Liver (tissue), 9 donors: Measurements from ENCODE around the gene PARP16. TPM values are rescaled to one million over a fixed set of nuclear protein-coding genes. Genes with fewer than 3 reads are reported as not detected.
"Not testable (repeated sequence)": the region's sequence is repeated elsewhere in the genome, so short reads cannot be mapped to it uniquely, and the experiment has no call there.

Experiments
- DNase-seq: peaks from one replicate; pipeline ENCODE4 v3.0.0-alpha.2; 2017; ENCODE audit warnings: low spot score
- H3K27ac ChIP-seq, 2 donors: one replicate each; pipeline ENCODE4 v1.7.0; 2013; ENCODE audit warnings: inconsistent platforms in 2 of 2, low read length in 2 of 2, control low read depth in 1 of 2, low read depth in 1 of 2, mild to moderate bottlenecking in 1 of 2
- H3K27me3 ChIP-seq, 4 donors: one replicate each; pipeline versions ENCODE4 v1.6.1 to v1.7.0; 2013; ENCODE audit warnings: low read length in 3 of 4, inconsistent platforms in 1 of 4, mild to moderate bottlenecking in 1 of 4, moderate library complexity in 1 of 4; ENCODE audit not compliant: control insufficient read depth in 4 of 4, insufficient read depth in 4 of 4
- H3K36me3 ChIP-seq, 4 donors: one replicate each; pipeline versions ENCODE4 v1.6.1 to v1.7.0; 2013; ENCODE audit warnings: low read length in 3 of 4, mild to moderate bottlenecking in 3 of 4, low read depth in 1 of 4, moderate library complexity in 1 of 4; ENCODE audit not compliant: control insufficient read depth in 4 of 4, insufficient read depth in 3 of 4
- H3K4me1 ChIP-seq, 4 donors: one replicate each; pipeline versions ENCODE4 v1.6.1 to v1.7.0; 2013; ENCODE audit warnings: low read length in 3 of 4, mild to moderate bottlenecking in 3 of 4, moderate library complexity in 1 of 4; ENCODE audit not compliant: control insufficient read depth in 4 of 4, insufficient read depth in 4 of 4
- H3K4me3 ChIP-seq, 3 donors: one replicate each; pipeline versions ENCODE4 v1.6.1 to v1.7.0; 2013; ENCODE audit warnings: low read length in 3 of 3, control low read depth in 1 of 3, low read depth in 1 of 3, mild to moderate bottlenecking in 1 of 3
- H3K9ac ChIP-seq, 2 donors: one replicate each; pipeline ENCODE4 v1.7.0; 2013; ENCODE audit warnings: low read length in 2 of 2, mild to moderate bottlenecking in 2 of 2, moderate library complexity in 2 of 2, control low read depth in 1 of 2, low read depth in 1 of 2
- H3K9me3 ChIP-seq, 4 donors: one replicate each; pipeline versions ENCODE4 v1.6.1 to v1.7.0; 2013; ENCODE audit warnings: low read length in 3 of 4; ENCODE audit not compliant: control insufficient read depth in 4 of 4
- EGR1 ChIP-seq, 2 donors: IDR thresholded peaks; 2 replicates each; pipeline ENCODE4 v1.6.1; 2016 to 2018; ENCODE audit warnings: antibody characterized with exemption in 2 of 2, low read depth in 2 of 2
- FOXA1 ChIP-seq: IDR thresholded peaks from 2 replicates; pipeline ENCODE4 v1.6.1; 2016; ENCODE audit warnings: antibody characterized with exemption
- FOXA2 ChIP-seq: IDR thresholded peaks from 2 replicates; pipeline ENCODE4 v1.6.1; 2016; ENCODE audit warnings: antibody characterized with exemption
- GABPA ChIP-seq, 2 donors: IDR thresholded peaks in 1 of 2; conservative IDR thresholded peaks in 1 of 2; 2 replicates each; pipeline ENCODE4 v1.6.1; 2016; ENCODE audit warnings: antibody characterized with exemption in 2 of 2, mild to moderate bottlenecking in 1 of 2, moderate library complexity in 1 of 2
- HNF4A ChIP-seq, 2 donors: conservative IDR thresholded peaks; 2 replicates each; pipeline ENCODE4 v1.6.1; 2016; ENCODE audit warnings: antibody characterized with exemption in 2 of 2, mild to moderate bottlenecking in 2 of 2
- HNF4G ChIP-seq: IDR thresholded peaks from 2 replicates; pipeline ENCODE4 v1.6.1; 2016; ENCODE audit warnings: antibody characterized with exemption
- JUND ChIP-seq, 2 donors: IDR thresholded peaks; 2 replicates each; pipeline ENCODE4 v1.6.1; 2016; ENCODE audit warnings: antibody characterized with exemption in 2 of 2
- NR2F2 ChIP-seq: IDR thresholded peaks from 2 replicates; pipeline ENCODE4 v1.6.1; 2016; ENCODE audit warnings: antibody characterized with exemption
- RAD21 ChIP-seq, 2 donors: IDR thresholded peaks; 2 replicates each; pipeline ENCODE4 v1.6.1; 2016; ENCODE audit warnings: antibody characterized with exemption in 2 of 2, mild to moderate bottlenecking in 2 of 2
- RXRA ChIP-seq, 2 donors: IDR thresholded peaks; 2 replicates each; pipeline ENCODE4 v1.6.1; 2017 to 2018; ENCODE audit warnings: antibody characterized with exemption in 2 of 2, mild to moderate bottlenecking in 1 of 2
- SP1 ChIP-seq: IDR thresholded peaks from 2 replicates; pipeline ENCODE4 v1.6.1; 2018; ENCODE audit warnings: antibody characterized with exemption, mild to moderate bottlenecking
- TAF1 ChIP-seq: conservative IDR thresholded peaks from 2 replicates; pipeline ENCODE4 v1.6.1; 2016; ENCODE audit warnings: antibody characterized with exemption, mild to moderate bottlenecking
- YY1 ChIP-seq: IDR thresholded peaks from 2 replicates; pipeline ENCODE4 v1.6.1; 2016; ENCODE audit warnings: antibody characterized with exemption, mild to moderate bottlenecking
- WGBS: extraction: QIAGEN DNeasy Blood & Tissue Kit; methylation state at CpG from one replicate; pipeline ENCODE4 v1.1.7; 2013; 5-methylcytosine and 5-hydroxymethylcytosine counted together
- polyA plus RNA-seq, 2 donors: library from polyadenylated mRNA; stranded (reverse) in 1 of 2; unstranded in 1 of 2; fragments of 200-250 nt in 1 of 2; fragments of >200 nt in 1 of 2; fragmentation: Nextera tagmentation in 1 of 2; extraction: Ambion mirVana in 1 of 2; gene quantifications; one replicate each; pipeline versions ENCODE4 v1.2.1 to v1.2.3, GENCODE V29; 2013 to 2015
- total RNA-seq, 2 donors: library from RNA; depleted of rRNA; stranded (reverse); fragments of >200 nt; gene quantifications; one replicate each; pipeline ENCODE4 v1.2.3, GENCODE V29; 2014
- TF ChIP-seq, protein P1 (sequence below): IDR thresholded peaks from 2 replicates; pipeline ENCODE4 v1.6.1; 2016; ENCODE audit warnings: antibody characterized with exemption, mild to moderate bottlenecking
- TF ChIP-seq, protein P2 (sequence below): fragments of 150-350 bp; IDR thresholded peaks from 2 replicates; pipeline ENCODE4 v1.5.1; 2017; ENCODE audit warnings: improper control_type of control experiment, low read depth, low read length; ENCODE audit not compliant: missing input control
- TF ChIP-seq, protein P3 (sequence below): IDR thresholded peaks from 2 replicates; pipeline ENCODE4 v1.6.1; 2016; ENCODE audit warnings: antibody characterized with exemption
- TF ChIP-seq, protein P4 (sequence below): IDR thresholded peaks from 2 replicates; pipeline ENCODE4 v1.6.1; 2016; ENCODE audit warnings: antibody characterized with exemption
- TF ChIP-seq, protein P5 (sequence below): IDR thresholded peaks from 2 replicates; pipeline ENCODE4 v1.6.1; 2016; ENCODE audit warnings: antibody characterized with exemption
- donor health status: healthy.
- donor health status: healthy.
- donor health status: healthy.
- donor health status: healthy.
- donor health status: healthy.

PARP16 gene
- total and polyA plus RNA-seq, 4 donors, result 4.0 to 6.9 (median 5.7) TPM

DNA sequence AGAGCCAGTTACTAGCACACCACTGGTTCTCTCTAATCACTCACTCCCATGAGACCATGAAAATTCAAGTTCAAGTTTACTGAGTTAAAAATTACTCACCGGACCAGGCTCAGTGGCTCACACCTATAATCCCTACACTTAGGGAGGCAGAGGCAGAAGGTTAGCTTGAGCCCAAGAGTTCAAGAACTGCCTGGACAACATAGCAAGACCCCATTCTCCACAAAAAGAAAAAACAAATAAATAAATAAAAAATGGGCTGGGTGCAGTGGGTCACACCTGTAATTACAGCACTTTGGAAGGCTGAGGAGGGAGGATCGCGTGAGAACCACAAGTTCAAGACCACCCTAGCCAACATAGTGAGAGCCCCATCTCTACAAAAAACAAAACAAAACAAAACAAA, 54.2 kb downstream of the PARP16 start (continued):
- TF ChIP-seq, protein P1, sequence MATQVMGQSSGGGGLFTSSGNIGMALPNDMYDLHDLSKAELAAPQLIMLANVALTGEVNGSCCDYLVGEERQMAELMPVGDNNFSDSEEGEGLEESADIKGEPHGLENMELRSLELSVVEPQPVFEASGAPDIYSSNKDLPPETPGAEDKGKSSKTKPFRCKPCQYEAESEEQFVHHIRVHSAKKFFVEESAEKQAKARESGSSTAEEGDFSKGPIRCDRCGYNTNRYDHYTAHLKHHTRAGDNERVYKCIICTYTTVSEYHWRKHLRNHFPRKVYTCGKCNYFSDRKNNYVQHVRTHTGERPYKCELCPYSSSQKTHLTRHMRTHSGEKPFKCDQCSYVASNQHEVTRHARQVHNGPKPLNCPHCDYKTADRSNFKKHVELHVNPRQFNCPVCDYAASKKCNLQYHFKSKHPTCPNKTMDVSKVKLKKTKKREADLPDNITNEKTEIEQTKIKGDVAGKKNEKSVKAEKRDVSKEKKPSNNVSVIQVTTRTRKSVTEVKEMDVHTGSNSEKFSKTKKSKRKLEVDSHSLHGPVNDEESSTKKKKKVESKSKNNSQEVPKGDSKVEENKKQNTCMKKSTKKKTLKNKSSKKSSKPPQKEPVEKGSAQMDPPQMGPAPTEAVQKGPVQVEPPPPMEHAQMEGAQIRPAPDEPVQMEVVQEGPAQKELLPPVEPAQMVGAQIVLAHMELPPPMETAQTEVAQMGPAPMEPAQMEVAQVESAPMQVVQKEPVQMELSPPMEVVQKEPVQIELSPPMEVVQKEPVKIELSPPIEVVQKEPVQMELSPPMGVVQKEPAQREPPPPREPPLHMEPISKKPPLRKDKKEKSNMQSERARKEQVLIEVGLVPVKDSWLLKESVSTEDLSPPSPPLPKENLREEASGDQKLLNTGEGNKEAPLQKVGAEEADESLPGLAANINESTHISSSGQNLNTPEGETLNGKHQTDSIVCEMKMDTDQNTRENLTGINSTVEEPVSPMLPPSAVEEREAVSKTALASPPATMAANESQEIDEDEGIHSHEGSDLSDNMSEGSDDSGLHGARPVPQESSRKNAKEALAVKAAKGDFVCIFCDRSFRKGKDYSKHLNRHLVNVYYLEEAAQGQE, result no peak

DNA sequence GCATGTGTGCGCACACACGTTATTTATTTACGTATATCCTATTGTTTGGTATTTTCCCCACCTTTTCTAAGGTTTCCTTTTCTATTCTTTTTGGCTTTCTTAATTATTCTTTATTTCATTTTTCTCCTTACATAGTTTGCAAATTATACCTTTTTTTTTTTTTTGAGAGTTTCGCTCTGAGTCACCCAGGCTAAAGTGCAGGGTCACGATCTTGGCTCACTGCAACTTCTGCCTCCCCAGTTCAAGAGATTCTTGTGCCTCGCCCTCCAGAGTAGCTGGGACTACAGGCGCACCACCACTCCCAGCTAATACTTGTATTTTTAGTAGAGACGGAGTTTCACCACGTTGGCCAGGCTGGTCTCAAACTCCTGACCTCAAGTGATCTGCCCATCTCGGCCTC, 55.4 kb downstream of the PARP16 start:
- Histone ChIP-seq H3K36me3 (no peaks in the 10 kb centered on the region), H3K9ac (no peak overlapping the region), H3K27ac (no peak overlapping the region), H3K4me3 (no peak overlapping the region), H3K9me3 (no peaks in the 10 kb centered on the region), H3K27me3 (no peaks in the 10 kb centered on the region), H3K4me1 (no peaks in the 10 kb centered on the region)
- 95% methylated on average over 10 of the region's 10 CpGs for WGBS
- DNase-seq, result no peak
- TF ChIP-seq, protein P2, sequence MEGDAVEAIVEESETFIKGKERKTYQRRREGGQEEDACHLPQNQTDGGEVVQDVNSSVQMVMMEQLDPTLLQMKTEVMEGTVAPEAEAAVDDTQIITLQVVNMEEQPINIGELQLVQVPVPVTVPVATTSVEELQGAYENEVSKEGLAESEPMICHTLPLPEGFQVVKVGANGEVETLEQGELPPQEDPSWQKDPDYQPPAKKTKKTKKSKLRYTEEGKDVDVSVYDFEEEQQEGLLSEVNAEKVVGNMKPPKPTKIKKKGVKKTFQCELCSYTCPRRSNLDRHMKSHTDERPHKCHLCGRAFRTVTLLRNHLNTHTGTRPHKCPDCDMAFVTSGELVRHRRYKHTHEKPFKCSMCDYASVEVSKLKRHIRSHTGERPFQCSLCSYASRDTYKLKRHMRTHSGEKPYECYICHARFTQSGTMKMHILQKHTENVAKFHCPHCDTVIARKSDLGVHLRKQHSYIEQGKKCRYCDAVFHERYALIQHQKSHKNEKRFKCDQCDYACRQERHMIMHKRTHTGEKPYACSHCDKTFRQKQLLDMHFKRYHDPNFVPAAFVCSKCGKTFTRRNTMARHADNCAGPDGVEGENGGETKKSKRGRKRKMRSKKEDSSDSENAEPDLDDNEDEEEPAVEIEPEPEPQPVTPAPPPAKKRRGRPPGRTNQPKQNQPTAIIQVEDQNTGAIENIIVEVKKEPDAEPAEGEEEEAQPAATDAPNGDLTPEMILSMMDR, result no peak
- TF ChIP-seq GABPA (IDR thresholded peaks at IDR 0.05 in 1 of 2, conservative IDR thresholded peaks at IDR 0.05 in 1 of 2) (no peak), HNF4A (conservative IDR thresholded peaks at IDR 0.05) (no peak), SP1 (no peak), JUND (IDR thresholded peaks at IDR 0.05) (no peak), TAF1 (no peak), RXRA (IDR thresholded peaks at IDR 0.05) (no peak), YY1 (no peak), NR2F2 (no peak), HNF4G (no peak), FOXA1 (no peak), FOXA2 (no peak), EGR1 (IDR thresholded peaks at IDR 0.05; ENCODE audit: low read depth in 2 of 2) (no peak), RAD21 (IDR thresholded peaks at IDR 0.05) (no peak)
- TF ChIP-seq, protein P3, sequence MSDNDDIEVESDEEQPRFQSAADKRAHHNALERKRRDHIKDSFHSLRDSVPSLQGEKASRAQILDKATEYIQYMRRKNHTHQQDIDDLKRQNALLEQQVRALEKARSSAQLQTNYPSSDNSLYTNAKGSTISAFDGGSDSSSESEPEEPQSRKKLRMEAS, result no peak
- TF ChIP-seq, protein P1, result no peak
- TF ChIP-seq, protein P4, sequence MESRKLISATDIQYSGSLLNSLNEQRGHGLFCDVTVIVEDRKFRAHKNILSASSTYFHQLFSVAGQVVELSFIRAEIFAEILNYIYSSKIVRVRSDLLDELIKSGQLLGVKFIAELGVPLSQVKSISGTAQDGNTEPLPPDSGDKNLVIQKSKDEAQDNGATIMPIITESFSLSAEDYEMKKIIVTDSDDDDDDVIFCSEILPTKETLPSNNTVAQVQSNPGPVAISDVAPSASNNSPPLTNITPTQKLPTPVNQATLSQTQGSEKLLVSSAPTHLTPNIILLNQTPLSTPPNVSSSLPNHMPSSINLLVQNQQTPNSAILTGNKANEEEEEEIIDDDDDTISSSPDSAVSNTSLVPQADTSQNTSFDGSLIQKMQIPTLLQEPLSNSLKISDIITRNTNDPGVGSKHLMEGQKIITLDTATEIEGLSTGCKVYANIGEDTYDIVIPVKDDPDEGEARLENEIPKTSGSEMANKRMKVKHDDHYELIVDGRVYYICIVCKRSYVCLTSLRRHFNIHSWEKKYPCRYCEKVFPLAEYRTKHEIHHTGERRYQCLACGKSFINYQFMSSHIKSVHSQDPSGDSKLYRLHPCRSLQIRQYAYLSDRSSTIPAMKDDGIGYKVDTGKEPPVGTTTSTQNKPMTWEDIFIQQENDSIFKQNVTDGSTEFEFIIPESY, result no peak
- TF ChIP-seq, protein P5, sequence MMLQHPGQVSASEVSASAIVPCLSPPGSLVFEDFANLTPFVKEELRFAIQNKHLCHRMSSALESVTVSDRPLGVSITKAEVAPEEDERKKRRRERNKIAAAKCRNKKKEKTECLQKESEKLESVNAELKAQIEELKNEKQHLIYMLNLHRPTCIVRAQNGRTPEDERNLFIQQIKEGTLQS, result no peak

DNA sequence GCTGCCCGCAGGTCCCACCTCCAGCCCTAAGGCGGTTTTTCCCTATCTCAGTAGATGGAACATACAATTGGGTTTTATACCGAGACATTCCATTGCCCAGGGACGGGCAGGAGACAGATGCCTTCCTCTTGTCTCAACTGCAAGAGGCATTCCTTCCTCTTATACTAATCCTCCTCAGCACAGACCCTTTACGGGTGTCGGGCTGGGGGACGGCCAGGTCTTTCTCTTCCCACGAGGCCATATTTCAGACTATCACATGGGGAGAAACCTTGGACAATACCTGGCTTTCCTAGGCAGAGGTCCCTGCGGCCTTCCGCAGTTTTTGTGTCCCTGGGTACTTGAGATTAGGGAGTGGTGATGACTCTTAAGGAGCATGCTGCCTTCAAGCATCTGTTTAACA, 59.8 kb downstream of the PARP16 start:
- not testable (repeated sequence) for H3K27ac ChIP-seq, H3K4me1 ChIP-seq
- WGBS, result 89% methylated on average over 4 of the region's 10 CpGs

More for the DNA sequence above, 59.8 kb downstream of the PARP16 start:
- DNase-seq, H3K36me3 ChIP-seq, H3K4me3 ChIP-seq, H3K27me3 ChIP-seq, H3K9me3 ChIP-seq, H3K9ac ChIP-seq: not testable (repeated sequence)
